Breast epithelium (tissue), 4 donors: ENCODE measurements around the gene P2RX2. TPM values are rescaled to one million over a fixed set of nuclear protein-coding genes. Genes with fewer than 3 reads are reported as not detected.

Experiments used
- DNase-seq, 2 donors: peaks; one replicate each; pipeline ENCODE4 v3.0.0-alpha.2; 2019; ENCODE audit warnings: low spot score in 2 of 2
- H3K27ac ChIP-seq, 2 donors: fragments of 200-600 bp; sonication (generic) in 1 of 2; one replicate each; pipeline ENCODE4 v1.5.1; 2016 to 2019; ENCODE audit warnings: mild to moderate bottlenecking in 1 of 2
- H3K27me3 ChIP-seq, 2 donors: fragments of 200-600 bp; sonication (generic) in 1 of 2; one replicate each; pipeline versions ENCODE4 v1.5.1 to v1.6.0; 2017 to 2019; ENCODE audit warnings: control low read depth in 1 of 2, mild to moderate bottlenecking in 1 of 2
- H3K36me3 ChIP-seq: fragments of 200-600 bp; one replicate; pipeline ENCODE4 v1.5.1; 2019
- H3K4me1 ChIP-seq, 2 donors: fragments of 200-600 bp; sonication (generic); one replicate each; pipeline ENCODE4 v1.5.1; 2016 to 2019; ENCODE audit warnings: control low read depth in 1 of 2
- H3K4me3 ChIP-seq, 3 donors: fragments of 200-600 bp; sonication (generic); 1 replicate in 2 of 3; 2 replicates in 1 of 3; pipeline ENCODE4 v1.5.1; 2016 to 2019; ENCODE audit warnings: mild to moderate bottlenecking in 3 of 3, moderate library complexity in 2 of 3
- H3K9me3 ChIP-seq, 2 donors: fragments of 200-600 bp; sonication (generic) in 1 of 2; one replicate each; pipeline ENCODE4 v1.5.1; 2016 to 2019; ENCODE audit warnings: control low read depth in 1 of 2
- POLR2A ChIP-seq: fragments of 450-650 bp; IDR thresholded peaks from one replicate; pipeline ENCODE4 v1.6.1; 2016; ENCODE audit warnings: antibody characterized with exemption, mild to moderate bottlenecking, moderate library complexity
- POLR2AphosphoS5 ChIP-seq, 3 donors: sonication (generic); formaldehyde crosslinking; IDR thresholded peaks; one replicate each; pipeline ENCODE4 v1.6.1; 2017; ENCODE audit warnings: antibody characterized with exemption in 3 of 3
- intact Hi-C: fragments of 100-400 bp; cut with DNase I; formaldehyde crosslinking; loops from one replicate; pipeline ENCODE4 v1.15.1; 2023; ENCODE audit warnings: low total_unique reads
- total RNA-seq, 3 donors: library from RNA; depleted of rRNA; stranded (reverse); fragments of >200 nt; gene quantifications; one replicate each; pipeline ENCODE4 v1.1.0, GENCODE V29; 2016
- TF ChIP-seq, protein P1 (sequence below), 3 donors: fragments of 450-650 bp; IDR thresholded peaks; one replicate each; pipeline ENCODE4 v1.5.1; 2016 to 2017; ENCODE audit warnings: antibody characterized with exemption in 3 of 3, mild to moderate bottlenecking in 3 of 3, moderate library complexity in 3 of 3

P2RX2 gene
- total RNA-seq, 3 donors from 2014 or later, result 0.29 to 0.48 TPM; not detected in 1

GRCh38 chr12:132635076-132635955 lies 16.7 kb downstream of the P2RX2 start:
- Histone ChIP-seq H3K36me3 (peaks cover 9% of the 10 kb centered on the region), H3K9me3 (no peaks in the 10 kb centered on the region), H3K4me3 (no peak overlapping the region), H3K27me3 (no peaks in the 10 kb centered on the region), H3K27ac (no peak overlapping the region), H3K4me1 (no peaks in the 10 kb centered on the region)
- no peak for DNase-seq
- TF ChIP-seq POLR2AphosphoS5 (IDR thresholded peaks at IDR 0.05) (no peak), POLR2A (no peak)
- TF ChIP-seq, protein P1, sequence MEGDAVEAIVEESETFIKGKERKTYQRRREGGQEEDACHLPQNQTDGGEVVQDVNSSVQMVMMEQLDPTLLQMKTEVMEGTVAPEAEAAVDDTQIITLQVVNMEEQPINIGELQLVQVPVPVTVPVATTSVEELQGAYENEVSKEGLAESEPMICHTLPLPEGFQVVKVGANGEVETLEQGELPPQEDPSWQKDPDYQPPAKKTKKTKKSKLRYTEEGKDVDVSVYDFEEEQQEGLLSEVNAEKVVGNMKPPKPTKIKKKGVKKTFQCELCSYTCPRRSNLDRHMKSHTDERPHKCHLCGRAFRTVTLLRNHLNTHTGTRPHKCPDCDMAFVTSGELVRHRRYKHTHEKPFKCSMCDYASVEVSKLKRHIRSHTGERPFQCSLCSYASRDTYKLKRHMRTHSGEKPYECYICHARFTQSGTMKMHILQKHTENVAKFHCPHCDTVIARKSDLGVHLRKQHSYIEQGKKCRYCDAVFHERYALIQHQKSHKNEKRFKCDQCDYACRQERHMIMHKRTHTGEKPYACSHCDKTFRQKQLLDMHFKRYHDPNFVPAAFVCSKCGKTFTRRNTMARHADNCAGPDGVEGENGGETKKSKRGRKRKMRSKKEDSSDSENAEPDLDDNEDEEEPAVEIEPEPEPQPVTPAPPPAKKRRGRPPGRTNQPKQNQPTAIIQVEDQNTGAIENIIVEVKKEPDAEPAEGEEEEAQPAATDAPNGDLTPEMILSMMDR (IDR thresholded peaks at IDR 0.05), result no peak
- intact Hi-C loops, result no loop called here

GRCh38 chr12:132637811-132638210 lies 19.2 kb downstream of the P2RX2 start:
- Histone ChIP-seq H3K27me3 (no peaks in the 10 kb centered on the region), H3K4me1 (no peaks in the 10 kb centered on the region), H3K4me3 (no peak overlapping the region), H3K27ac (no peak overlapping the region), H3K36me3 (peaks cover 17% of the 10 kb centered on the region), H3K9me3 (no peaks in the 10 kb centered on the region)
- DNase-seq, result no peak
- TF ChIP-seq, protein P1 (IDR thresholded peaks at IDR 0.05), result no peak
- TF ChIP-seq POLR2AphosphoS5 (IDR thresholded peaks at IDR 0.05) (no peak), POLR2A (no peak)
- intact Hi-C loops, result no loop called here

DNA sequence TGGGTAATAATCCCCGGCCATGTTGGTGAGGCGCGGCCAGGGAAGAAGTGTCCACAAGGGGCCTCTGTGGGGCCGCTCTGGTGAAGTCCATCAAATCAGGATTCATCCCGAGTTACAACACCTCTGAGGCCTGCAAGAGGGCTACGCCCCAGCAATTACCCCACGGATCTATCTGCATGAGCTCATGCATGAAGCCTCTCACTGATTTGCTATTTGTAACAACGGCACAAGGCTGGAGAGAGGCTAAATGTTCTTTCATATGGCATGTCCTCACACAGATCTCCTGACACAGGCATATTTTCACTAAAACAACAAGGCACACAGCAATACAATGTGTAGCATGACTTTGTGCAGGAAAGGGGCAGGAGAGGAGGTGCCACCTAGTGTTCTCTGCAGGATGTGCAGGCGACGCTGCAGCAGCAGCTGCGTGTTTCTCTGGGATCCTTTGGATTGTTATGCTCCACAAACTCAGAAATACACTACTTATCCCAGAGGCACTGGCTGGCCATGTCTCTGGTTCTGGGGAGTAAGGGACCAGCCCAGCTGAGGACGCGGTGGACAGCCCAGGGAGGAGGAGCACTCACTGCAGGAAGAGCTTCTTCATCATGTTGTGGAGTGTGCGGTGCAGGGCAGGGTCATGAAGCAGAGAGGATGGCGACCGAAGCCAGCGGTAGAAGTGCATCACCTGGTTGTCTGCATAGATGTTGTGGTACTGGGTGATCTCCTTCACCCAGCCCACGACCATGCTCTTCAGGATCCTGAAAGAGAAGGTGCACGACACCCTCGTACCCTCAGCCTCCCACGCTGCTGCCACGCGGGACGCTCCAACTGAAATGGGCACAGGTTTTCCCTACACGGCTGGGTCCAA lies 20.2 kb downstream of the P2RX2 start:
- intact Hi-C loops, result no loop called here
- no peak overlapping the region for H3K4me3 ChIP-seq
- TF ChIP-seq POLR2A (no peak), POLR2AphosphoS5 (IDR thresholded peaks at IDR 0.05) (no peak)
- TF ChIP-seq, protein P1 (IDR thresholded peaks at IDR 0.05), result peak in 2 of 3 donors; percentile 26 to 37

DNA sequence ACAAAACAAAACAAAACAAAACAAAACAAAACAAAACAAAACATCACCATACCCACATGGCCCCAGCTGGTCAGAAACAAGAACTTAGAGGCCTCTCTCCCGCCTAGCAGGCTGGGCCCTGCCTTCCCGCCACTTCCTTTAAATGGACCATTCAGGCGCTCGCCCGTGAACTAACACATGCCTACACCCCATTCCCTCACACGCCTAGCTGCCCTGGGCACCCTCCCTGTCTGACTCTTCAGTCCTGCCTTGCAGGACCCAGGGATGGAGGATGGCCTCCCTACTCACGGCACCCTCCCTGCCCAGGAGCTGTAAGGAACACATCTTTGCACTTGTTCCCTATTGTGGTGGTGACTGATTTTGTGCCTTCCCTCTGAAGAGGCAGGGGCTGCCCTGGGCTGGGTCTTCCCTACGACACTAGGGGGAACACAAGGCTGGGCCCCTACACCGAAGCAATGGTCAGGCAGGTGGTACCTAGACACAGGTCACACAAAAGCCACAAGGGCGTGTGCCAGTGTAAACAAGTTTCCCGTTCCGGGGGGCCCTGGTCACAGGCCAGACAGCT lies 21.5 kb downstream of the P2RX2 start:
- peaks cover 23% of the 10 kb centered on the region for H3K36me3 ChIP-seq
- TF ChIP-seq, protein P1 (IDR thresholded peaks at IDR 0.05), result no peak
- TF ChIP-seq POLR2AphosphoS5 (IDR thresholded peaks at IDR 0.05) (no peak), POLR2A (no peak)
- no peaks in the 10 kb centered on the region for H3K27me3 ChIP-seq
- H3K4me1 ChIP-seq, result no peaks in the 10 kb centered on the region
- intact Hi-C loops, result loop anchor here (5.0 kb wide), 1 partner anchor 568 kb away; no protein-coding TSS in a partner anchor
- H3K9me3 ChIP-seq, result no peaks in the 10 kb centered on the region
- no peak for DNase-seq
- no peak overlapping the region for H3K4me3 ChIP-seq
- no peak overlapping the region for H3K27ac ChIP-seq

More for the DNA sequence above, 20.2 kb downstream of the P2RX2 start:
- Histone ChIP-seq H3K27me3 (no peaks in the 10 kb centered on the region), H3K27ac (peak overlapping the region in 1 of 2 donors; percentile 12), H3K9me3 (no peaks in the 10 kb centered on the region), H3K36me3 (peaks cover 23% of the 10 kb centered on the region), H3K4me1 (no peaks in the 10 kb centered on the region)
- no peak for DNase-seq
